Activated T-cell treated with anti-CD3 and anti-CD28 coated beads, Interleukin-2, amount 50 U/mL, for 4 hours (primary cell): ENCODE measurements around the gene ZBTB40. TPM values are rescaled to one million over a fixed set of nuclear protein-coding genes. Genes with fewer than 3 reads are reported as not detected.

Experiments
- ATAC-seq, 2 donors: fragments of 200-7000 bp; cut with Tn5 transposase; one replicate each; pipeline ENCODE4 v1.10.0; 2021
- DNase-seq: peaks from one replicate; pipeline ENCODE4 v3.0.0-alpha.2; 2020
- H3K27me3 Mint-ChIP-seq: one replicate; pipeline ENCODE4 v1.8.0; 2021; ENCODE audit warnings: low read depth, mixed read lengths
- H3K36me3 Mint-ChIP-seq: one replicate; pipeline ENCODE4 v1.8.0; 2022; ENCODE audit warnings: mixed read lengths; ENCODE audit not compliant: insufficient read depth
- H3K4me1 Mint-ChIP-seq: one replicate; pipeline ENCODE4 v1.8.0; 2021; ENCODE audit warnings: low read depth, mixed read lengths
- H3K4me3 Mint-ChIP-seq: one replicate; pipeline ENCODE4 v1.8.0; 2021; ENCODE audit warnings: mild to moderate bottlenecking, moderate library complexity, mixed read lengths
- H3K9me3 Mint-ChIP-seq: one replicate; pipeline ENCODE4 v1.8.0; 2021; ENCODE audit warnings: mixed read lengths
- total RNA-seq, 3 donors: library from RNA; stranded (reverse); gene quantifications; one replicate each; pipeline ENCODE4 v1.2.1, GENCODE V29; 2021

ZBTB40 gene
- total RNA-seq, 3 donors from 2014 or later = 21.4 to 24.8 (median 24.5) TPM

- no peaks in the 10 kb centered on the region for H3K4me1 Mint-ChIP-seq
Observed at GRCh38 chr1:22529901-22530621, 78.4 kb downstream of the ZBTB40 start.

GRCh38 chr1:22530715-22531114 lies 79.1 kb downstream of the ZBTB40 start:
- H3K36me3 Mint-ChIP-seq = peaks cover 22% of the 10 kb centered on the region
- no peaks in the 10 kb centered on the region for H3K4me1 Mint-ChIP-seq
- no peak for DNase-seq
- no peaks in the 10 kb centered on the region for H3K9me3 Mint-ChIP-seq
- no peaks in the 10 kb centered on the region for H3K27me3 Mint-ChIP-seq
- H3K4me3 Mint-ChIP-seq = no peak overlapping the region
- no peak for ATAC-seq

More at GRCh38 chr1:22529901-22530621, 78.4 kb downstream of the ZBTB40 start:
- DNase-seq (no peak), ATAC-seq (no peak)
- no peaks in the 10 kb centered on the region for H3K27me3 Mint-ChIP-seq
- H3K36me3 Mint-ChIP-seq = peaks cover 27% of the 10 kb centered on the region
- no peak overlapping the region for H3K4me3 Mint-ChIP-seq
- H3K9me3 Mint-ChIP-seq = no peaks in the 10 kb centered on the region

GRCh38 chr1:22531251-22531650 lies 79.6 kb downstream of the ZBTB40 start:
- Mint-ChIP-seq H3K4me3 (no peak overlapping the region), H3K36me3 (peaks cover 22% of the 10 kb centered on the region), H3K9me3 (no peaks in the 10 kb centered on the region), H3K27me3 (no peaks in the 10 kb centered on the region), H3K4me1 (no peaks in the 10 kb centered on the region)
- ATAC-seq (no peak), DNase-seq (no peak)

DNA sequence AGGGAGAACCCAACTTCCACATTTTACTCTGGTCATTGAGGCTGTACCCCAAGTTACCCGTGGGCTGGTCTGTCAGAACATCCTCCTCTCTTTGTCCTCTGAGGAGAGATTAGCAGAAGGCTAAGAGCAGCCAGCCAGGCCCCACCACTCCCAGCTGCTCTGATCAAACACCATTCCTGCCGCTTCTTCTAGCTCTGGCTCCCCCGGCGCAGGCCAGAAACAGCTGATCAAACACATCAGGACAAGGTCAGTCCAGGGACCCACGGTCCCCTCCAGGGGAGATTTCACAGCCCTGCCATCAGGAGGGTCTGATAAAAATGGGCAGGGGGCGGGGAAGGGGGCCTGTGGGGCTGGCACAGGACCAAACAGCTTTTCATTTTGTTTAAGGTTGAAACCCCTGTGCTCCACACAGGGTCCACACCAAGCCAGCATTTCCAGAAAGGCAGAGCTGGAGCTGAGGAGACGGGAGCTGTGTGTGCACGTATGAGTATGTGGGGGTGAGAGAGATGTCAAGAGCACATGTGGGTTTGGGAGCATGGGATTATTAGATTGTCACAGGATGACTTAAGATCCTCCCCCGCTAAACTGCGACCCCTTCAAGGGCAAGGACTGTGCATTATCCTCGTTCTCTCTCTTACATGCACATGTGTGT lies 81.7 kb downstream of the ZBTB40 start:
- Mint-ChIP-seq H3K9me3 (no peaks in the 10 kb centered on the region), H3K36me3 (peaks cover 8% of the 10 kb centered on the region), H3K27me3 (no peaks in the 10 kb centered on the region), H3K4me1 (peaks cover 2% of the 10 kb centered on the region), H3K4me3 (no peak overlapping the region)
- DNase-seq (no peak), ATAC-seq (no peak)

DNA sequence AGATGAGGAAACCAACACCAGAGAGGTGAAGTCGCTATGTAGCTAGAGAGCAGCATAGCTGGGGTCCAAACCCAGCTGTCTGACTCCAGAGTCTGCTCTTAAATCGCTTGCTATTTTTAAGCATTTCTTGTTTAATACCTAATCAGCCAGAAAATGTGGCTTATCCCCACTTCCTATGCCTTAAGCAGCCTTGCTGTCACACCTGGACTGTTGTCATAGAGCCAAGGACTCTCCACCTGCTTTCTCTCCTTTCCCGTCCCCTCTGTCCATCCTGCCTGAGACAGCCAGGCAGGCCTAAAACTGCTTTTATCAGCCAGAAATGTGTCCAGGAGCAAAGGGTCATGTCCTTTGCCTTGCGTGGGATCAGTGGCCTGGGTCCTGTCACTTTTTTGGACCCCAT lies 83.3 kb downstream of the ZBTB40 start:
- ATAC-seq (no peak), DNase-seq (no peak)
- H3K9me3 Mint-ChIP-seq = no peaks in the 10 kb centered on the region
- H3K4me3 Mint-ChIP-seq = no peak overlapping the region
- peaks cover 10% of the 10 kb centered on the region for H3K4me1 Mint-ChIP-seq
- H3K27me3 Mint-ChIP-seq = no peaks in the 10 kb centered on the region
- peaks cover 5% of the 10 kb centered on the region for H3K36me3 Mint-ChIP-seq

- Mint-ChIP-seq H3K27me3 (no peaks in the 10 kb centered on the region), H3K36me3 (peaks cover 4% of the 10 kb centered on the region), H3K9me3 (no peaks in the 10 kb centered on the region), H3K4me3 (no peak overlapping the region), H3K4me1 (peaks cover 10% of the 10 kb centered on the region)
- no peak for ATAC-seq
- DNase-seq = no peak
Observed at GRCh38 chr1:22535399-22535798, 83.7 kb downstream of the ZBTB40 start.

GRCh38 chr1:22536506-22536905 lies 84.9 kb downstream of the ZBTB40 start:
- H3K4me1 Mint-ChIP-seq = peaks cover 10% of the 10 kb centered on the region
- no peak overlapping the region for H3K4me3 Mint-ChIP-seq
- no peak for DNase-seq
- no peaks in the 10 kb centered on the region for H3K27me3 Mint-ChIP-seq
- peaks cover 2% of the 10 kb centered on the region for H3K36me3 Mint-ChIP-seq
- H3K9me3 Mint-ChIP-seq = no peaks in the 10 kb centered on the region
- no peak for ATAC-seq

DNA sequence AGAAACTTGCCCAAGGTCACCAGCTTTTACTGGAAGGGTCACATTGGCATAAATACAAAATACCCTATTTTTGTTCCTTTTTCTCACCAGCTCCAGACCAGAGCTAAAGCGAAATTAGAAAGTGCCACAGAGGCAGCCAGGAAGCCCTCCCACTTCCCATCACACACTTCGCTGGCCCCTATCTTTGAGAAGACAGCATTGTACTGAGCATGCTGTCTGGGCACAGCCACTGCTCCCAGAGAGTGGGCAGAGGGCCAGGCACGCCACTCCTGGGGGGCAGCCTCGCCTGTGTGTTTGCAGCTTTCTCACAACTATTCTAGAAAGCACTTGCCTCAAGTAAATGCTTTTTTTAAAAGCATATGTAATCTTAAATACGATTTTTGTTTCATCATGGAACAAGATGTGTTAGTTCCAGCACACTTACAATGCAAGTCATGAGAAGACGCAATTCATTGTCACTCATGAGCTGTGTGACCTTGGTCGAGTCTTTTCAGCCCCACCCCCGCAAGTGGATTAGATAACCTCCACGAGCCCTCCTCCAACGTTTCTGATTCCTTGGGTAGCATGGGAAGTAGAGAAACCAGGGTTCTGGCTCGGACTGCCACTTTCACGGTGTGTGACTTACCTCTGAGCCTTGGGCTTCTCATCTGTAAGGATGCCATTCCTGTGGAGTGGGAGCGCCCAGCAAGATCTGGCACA lies 85.9 kb downstream of the ZBTB40 start:
- ATAC-seq = no peak
- Mint-ChIP-seq H3K36me3 (peaks cover 2% of the 10 kb centered on the region), H3K27me3 (no peaks in the 10 kb centered on the region), H3K4me1 (peaks cover 10% of the 10 kb centered on the region), H3K9me3 (no peaks in the 10 kb centered on the region), H3K4me3 (no peak overlapping the region)
- no peak for DNase-seq

DNA sequence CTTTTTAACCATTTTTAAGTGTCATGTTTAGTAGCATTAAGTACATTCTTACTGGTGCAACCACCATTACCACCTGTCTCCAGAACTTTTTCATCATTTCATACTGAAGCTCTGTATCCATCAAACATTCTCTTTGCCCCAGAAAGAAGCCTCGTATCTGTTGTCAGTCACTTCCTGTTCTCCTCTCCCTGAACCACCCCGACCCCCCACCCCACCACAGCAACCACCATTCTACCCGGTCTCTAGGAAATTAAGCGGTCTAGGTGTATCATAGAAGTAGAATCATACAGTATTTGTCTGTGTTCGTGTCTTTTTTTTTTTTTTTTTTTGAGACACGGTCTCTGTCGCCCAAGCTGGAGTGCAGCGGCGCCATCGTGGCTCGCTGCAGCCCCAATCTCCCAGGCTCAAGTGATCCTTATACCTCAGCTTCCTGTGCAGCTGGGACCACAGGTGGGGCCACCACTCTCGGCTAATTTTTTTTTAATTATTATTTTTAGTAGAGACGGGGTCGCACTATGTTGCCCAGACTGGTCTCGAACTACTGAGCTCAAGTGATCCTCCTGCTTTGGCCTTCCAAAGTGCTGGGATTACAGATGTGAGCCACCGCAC lies 88.0 kb downstream of the ZBTB40 start:
- Mint-ChIP-seq H3K27me3 (no peaks in the 10 kb centered on the region), H3K36me3 (no peaks in the 10 kb centered on the region), H3K4me3 (no peak overlapping the region), H3K9me3 (no peaks in the 10 kb centered on the region), H3K4me1 (peaks cover 10% of the 10 kb centered on the region)
- no peak for ATAC-seq
- DNase-seq = no peak

GRCh38 chr1:22540337-22540736 lies 88.7 kb downstream of the ZBTB40 start:
- Mint-ChIP-seq H3K4me3 (no peak overlapping the region), H3K36me3 (no peaks in the 10 kb centered on the region), H3K4me1 (peaks cover 10% of the 10 kb centered on the region), H3K27me3 (peaks cover under 1% of the 10 kb centered on the region), H3K9me3 (no peaks in the 10 kb centered on the region)
- ATAC-seq (no peak), DNase-seq (no peak)

GRCh38 chr1:22542886-22543285 lies 91.2 kb downstream of the ZBTB40 start:
- peaks cover 10% of the 10 kb centered on the region for H3K4me1 Mint-ChIP-seq
- no peaks in the 10 kb centered on the region for H3K9me3 Mint-ChIP-seq
- no peak overlapping the region for H3K4me3 Mint-ChIP-seq
- H3K36me3 Mint-ChIP-seq = no peaks in the 10 kb centered on the region
- DNase-seq (no peak), ATAC-seq (peak in 1 of 2 donors; percentile 7)
- peaks cover 9% of the 10 kb centered on the region for H3K27me3 Mint-ChIP-seq

DNA sequence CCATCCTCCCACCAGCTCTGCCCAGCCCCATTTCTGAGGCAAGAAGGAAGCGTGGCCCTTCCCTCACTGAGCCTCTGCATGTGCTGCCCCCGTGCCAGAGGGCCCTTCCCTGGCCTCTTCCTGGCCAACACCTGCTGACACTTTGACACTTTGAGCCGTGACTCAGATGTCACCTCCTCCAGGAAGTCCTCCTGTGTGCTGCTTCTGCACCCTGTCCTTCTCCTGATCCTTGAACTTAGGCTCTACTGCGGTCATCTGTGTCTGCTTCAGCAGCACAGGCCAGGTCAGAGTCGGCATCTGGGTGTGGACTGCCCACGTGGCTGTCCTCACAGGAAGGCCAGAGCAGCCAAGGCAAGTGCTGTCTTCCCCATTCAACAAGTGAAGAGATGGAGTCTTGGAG lies 92.0 kb downstream of the ZBTB40 start:
- no peak overlapping the region for H3K4me3 Mint-ChIP-seq
- peaks cover 8% of the 10 kb centered on the region for H3K4me1 Mint-ChIP-seq
- no peak for DNase-seq
- ATAC-seq = no peak
- no peaks in the 10 kb centered on the region for H3K36me3 Mint-ChIP-seq
- no peaks in the 10 kb centered on the region for H3K9me3 Mint-ChIP-seq
- peaks cover 15% of the 10 kb centered on the region for H3K27me3 Mint-ChIP-seq

GRCh38 chr1:22544606-22545005 lies 93.0 kb downstream of the ZBTB40 start:
- Mint-ChIP-seq H3K4me3 (no peak overlapping the region), H3K27me3 (peaks cover 24% of the 10 kb centered on the region), H3K36me3 (no peaks in the 10 kb centered on the region), H3K4me1 (peaks cover under 1% of the 10 kb centered on the region), H3K9me3 (no peaks in the 10 kb centered on the region)
- ATAC-seq (no peak), DNase-seq (no peak)

DNA sequence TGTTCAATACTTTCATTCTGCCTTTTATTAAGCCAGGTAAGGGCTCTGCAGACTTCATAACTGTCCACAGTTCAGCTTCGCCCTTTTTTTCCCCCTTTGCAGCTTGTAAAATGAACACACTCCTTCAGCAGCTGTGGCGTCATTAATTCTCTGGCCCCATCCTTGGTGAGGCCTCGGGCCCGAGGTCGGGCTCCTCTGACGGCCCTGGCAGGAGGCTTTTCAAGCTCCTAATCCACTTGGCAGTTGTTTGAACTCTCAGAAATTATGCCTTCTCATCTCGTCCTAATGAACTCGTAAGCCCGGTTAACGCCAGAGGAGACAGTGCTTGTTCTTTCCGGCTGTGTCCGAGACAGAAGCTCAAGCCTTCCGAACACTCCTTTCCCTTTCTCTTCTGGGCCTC lies 93.5 kb downstream of the ZBTB40 start:
- Mint-ChIP-seq H3K4me3 (no peak overlapping the region), H3K4me1 (no peaks in the 10 kb centered on the region), H3K36me3 (no peaks in the 10 kb centered on the region), H3K9me3 (no peaks in the 10 kb centered on the region), H3K27me3 (peaks cover 26% of the 10 kb centered on the region)
- ATAC-seq (no peak), DNase-seq (no peak)
